ENCODE data around the gene TSHZ2.
"Not testable (repeated sequence)": the region's sequence is repeated elsewhere in the genome, so short reads cannot be mapped to it uniquely, and the experiment has no call there.

Gene TSHZ2

DNA sequence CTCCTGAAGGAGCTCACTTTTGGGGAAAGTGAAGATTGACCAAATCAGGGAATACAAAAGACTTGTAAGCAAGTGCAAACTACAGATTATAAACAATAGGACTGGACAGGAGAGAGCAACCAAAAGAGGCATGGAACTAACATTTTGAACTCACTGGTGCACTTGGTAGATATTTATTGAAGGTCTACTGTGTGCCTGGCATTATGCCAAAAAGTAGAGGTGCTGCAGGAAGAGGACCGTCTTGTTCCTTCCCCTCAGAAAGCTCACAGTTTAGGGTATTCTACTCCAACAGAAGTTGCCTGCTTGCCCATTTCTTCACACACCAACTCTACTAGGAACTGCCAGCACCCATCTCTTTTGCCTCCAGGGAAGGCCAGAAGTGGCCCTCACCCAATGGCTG, 10.0 kb upstream of the TSHZ2 start:
- no peak for DNase-seq

DNA sequence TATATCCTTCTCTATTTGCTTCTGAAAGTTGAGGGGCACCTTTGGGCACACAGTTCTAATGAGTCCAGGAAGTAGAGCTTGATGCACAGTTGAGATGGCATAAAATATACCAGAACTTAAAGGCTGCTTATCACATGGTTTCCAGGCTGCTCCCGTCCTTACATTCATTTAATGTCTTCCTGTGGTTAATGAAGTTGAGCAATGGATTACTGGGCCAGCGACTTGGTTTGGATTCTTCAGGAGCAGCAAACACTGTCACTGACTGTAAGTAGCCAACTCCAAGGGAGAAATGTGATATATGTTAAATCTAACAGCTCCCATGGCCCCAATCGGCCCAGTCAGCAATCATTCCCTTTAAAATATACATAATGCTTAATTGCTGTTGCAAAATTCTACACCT, 9.0 kb upstream of the TSHZ2 start:
- no peak for DNase-seq

DNA sequence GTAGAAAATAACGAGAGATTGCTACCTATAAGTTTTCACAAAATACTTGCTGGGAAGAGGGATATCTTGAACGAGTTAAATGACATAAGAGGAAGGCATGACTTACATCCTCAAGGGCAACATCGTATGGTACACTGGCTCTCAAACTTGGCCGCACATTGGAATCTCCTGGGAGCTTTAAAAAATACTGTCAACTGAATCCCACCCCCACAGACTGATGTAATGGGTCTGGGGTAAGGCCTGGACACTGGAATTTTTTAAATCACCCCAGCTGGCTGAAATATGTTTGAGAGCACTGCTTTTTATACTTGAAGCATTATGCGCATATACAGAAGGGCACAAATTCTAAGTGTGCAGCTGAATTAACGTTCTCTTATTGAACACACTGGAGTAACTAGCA, 8.0 kb upstream of the TSHZ2 start:
- no peak for DNase-seq

DNA sequence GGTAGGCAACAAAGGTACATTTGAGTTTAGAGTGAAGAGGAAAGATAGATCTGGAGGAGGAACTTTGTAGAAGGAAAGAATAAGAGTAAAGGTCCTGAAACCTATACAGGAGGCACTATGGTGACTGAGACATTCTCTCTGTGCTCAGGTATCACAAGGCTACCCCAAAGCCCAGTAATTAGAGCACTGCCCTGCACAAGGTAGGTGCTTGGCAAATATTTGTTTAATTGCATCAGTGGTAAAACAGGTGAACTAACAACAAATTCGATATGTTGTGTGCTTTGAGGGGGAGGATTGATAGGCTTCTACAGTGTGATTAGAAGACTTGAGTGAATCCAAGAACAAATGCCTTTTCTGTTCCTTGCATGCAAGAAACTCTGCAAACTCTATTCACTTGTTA, 6.8 kb upstream of the TSHZ2 start:
- DNase-seq = no peak

DNA sequence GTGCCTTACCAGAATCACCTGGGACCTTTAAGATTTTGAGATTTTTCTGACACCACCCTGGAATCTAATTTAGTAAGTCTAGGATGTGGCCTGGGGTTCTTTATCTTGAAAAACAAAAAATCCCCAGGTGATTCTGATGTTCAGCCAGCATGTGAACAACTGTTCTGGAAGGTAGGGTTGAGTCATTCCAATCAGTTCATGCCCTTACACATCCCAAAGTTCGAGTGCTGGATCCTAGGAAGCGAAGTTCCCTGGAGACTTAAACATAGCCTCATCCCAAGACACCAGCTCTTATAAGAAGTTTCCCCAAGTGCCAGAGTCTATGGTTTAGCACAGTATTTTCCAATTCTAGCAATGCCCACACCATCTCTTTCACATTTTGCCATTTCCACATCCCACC, 6.3 kb upstream of the TSHZ2 start:
- DNase-seq = no peak

DNA sequence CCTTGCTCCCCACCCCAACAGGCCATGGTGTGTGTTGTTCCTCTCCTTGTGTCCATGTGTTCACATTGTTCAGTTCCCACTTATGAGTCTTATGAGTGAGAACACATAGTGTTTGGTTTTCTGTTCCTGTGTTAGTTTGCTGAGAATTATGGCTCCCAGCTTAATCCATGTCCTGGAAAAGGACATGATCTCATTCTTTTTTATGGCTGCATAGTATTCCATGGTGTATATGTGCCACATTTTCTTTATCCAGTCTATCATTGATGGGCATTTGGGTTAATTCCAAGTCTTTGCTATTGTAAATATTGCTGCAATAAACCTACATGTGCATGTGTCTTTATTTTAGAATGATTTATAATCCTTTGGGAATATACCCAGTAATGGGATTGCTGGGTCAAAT, 5.6 kb upstream of the TSHZ2 start:
- not testable (repeated sequence) for DNase-seq

DNA sequence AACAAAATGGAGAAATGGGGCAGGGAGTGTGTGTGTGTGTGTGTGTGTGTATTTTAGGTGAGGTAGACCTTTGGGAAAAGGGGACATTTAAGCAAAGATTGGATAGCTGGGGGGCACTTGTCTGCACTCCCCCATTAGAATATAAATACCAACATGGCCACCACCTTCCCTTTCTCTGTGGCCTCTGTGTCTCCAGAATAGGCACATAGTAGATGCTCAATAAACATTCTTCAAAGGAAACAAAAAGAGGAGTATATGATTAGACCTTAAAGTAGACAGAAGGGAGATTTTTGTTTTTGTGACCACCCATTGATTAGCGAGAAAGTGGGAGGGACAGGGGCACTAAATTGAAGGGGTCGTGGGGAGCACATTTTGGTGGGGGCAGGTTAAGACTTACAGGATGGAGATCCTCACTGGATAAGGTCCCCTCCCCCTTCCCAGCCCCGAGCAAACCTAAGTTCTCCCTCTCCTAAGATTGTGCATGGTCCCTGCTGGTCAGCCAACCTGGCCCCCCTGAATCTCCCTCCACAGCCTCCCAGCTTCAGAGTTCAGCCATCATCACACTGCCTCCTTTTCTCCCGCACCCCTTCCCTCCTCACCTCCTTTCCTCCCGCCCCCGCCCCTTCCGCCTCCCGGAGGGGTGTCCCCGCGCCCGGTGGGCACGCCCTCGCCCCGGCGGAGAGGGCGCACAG, 514 bp upstream of the TSHZ2 start:
- no peak for DNase-seq

DNA sequence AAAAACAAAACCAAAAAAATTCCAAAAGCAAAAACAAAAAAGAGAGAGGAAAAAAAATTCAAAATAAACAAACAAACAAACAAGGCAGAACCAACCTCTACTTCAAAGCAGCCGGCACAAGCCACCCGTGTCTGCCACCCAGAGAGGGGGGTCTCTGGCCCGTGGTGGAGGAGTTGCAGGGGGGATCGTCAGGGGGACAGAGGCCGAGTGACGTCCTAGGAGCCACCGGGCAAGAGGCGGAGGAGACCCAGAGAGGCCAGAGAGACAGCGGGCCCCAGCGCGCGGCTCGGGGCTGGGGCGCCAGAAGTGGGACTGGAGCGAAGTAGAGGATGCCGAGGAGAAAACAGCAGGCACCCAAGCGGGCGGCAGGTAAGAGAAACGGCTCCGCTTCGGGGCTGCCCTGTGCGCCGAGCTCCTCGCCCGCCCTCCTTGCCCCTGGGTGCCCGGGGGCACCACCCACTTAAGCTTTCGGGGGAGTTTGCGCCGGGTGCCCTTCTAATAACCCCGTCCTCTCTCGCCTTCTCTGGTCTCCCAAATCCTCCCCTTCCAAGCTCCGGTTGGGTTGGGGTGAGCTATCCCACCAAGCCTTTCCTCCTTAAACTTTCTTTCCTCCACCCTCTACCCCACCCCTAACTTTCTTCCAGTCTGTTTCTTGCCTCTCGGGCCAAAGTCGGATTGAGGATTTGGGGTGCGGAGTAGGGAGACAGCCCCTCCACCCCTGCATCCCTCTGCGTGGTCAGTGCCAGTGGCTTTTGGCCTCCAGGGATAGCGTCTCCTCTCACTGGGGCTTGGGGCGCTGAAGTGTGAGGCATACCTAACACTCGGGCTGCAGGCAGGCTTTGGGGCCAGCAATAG, 1.0 kb downstream of the TSHZ2 start:
- DNase-seq = peak; percentile 26

DNA sequence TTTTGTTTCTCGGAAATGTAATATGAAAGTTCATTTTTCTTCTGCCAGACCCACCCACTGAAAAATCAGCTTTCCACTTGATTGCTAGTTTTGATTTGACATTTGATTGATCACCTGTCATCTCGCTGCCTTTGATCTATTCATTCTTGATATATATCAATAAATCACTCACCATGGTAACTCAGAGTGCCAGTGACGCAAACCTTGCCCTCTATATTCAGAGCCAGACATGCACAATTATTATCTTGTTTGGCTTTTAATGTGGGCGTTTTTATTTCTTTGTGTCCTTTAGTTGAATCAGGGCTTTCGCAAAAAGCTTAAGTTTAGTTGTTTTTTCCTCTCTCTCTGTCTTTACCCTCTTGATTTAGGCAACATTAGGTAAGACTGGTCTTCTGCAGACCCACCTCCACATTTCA, 2.0 kb downstream of the TSHZ2 start:
- DNase-seq = peak; percentile 67

DNA sequence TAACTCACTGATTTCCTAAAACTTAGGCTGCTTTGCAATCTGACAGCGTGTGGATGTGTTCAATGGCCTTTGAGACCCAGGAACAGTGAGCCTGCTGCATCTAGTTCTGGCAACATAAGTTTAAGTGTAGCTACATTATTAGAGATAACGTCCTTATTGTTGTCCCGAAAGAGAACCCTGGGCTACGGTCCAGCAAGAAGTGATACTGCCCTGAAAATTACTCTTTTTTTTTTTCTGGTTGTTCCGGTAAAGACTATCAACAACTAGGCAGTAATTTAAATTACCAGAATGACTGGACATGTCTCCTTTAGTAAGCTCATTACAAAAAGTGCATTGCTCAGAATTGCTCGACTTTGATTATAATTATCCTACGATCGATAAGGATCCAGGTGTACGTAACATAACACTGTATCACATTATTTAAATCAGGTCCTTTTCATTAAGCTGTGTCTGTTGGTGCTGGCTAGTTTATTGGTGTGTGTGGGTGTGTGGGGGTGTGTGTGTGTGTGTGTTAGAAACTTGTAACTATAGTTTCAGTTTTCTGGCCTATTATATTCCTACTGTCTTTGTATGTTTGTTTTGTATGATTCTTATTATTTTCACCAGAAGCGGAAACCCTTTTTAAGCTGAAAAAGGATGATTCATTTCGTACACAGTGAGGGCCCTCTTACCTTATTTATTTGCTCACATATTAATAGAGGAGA, 3.0 kb downstream of the TSHZ2 start:
- no peak for DNase-seq

DNA sequence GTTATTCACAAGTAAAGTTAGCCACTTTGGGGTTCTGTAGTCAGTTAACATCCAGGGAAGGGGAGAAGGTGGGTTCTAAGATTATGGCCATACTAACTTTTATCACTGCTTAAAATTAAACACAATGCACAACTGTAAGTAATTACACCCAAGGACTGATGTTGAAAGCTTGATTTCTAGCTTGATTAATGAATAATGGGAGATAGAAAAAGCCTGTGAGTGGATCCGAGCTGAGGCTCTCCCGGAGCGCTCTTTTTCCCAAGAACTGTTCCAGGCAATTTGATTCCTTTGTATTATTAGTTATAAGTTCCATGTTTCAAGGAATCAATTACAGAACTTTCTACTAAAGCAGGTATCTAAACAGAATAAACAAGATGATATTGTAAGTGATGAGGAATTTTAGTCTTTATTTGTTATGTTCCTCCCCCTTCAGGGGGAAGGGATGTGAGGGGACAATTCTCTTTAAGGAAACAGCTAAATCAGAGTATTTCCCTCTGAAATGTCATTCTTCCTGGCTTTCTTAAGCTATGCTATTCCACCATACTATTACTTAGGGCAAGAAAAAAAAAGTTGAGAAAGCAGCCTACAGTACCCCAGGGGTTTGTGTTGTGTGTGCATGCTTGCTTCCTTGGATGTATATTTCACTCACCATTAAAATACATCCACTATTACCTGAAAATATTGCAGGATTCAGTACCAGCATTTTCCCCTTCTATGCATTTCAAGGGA, 3.8 kb downstream of the TSHZ2 start:
- DNase-seq = no peak

DNA sequence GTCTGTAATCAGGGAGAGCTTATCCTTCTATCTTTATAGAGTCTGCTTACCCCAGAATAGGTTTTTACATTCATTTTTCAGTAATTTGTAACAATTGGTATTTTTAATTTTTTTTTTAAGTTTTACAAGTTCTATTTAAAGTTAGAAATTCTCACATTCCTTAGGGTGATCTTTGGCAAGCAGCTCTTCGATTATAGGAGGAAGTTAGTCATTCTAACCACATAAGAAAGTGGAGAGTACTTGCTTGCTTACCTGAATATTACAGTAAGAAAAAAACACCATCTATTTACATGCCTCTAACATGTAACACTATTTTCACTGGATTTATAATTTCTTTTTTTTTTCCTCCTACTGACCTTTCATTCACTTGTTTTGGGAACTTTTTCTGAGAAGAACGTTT, 6.7 kb downstream of the TSHZ2 start:
- no peak for DNase-seq

DNA sequence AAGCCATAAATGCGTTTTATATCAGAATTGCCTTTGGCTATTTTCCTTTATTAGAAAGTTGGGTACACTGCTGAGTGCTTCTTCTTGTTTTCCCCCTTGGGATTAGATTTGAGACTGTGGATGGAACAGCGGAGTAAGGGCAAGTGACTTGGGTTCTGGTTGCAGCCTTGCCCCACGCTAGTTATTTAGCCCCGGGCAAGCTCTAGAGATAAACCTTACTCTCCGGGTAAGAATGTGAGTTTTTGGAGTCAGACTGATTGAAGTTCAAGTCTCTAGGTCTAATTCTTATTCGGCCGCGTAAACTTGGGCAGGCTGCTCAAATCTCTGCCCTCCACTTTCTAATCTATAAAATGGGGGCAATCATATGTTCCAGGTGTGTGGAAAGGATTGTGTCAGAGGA, 8.9 kb downstream of the TSHZ2 start:
- DNase-seq = no peak

DNA sequence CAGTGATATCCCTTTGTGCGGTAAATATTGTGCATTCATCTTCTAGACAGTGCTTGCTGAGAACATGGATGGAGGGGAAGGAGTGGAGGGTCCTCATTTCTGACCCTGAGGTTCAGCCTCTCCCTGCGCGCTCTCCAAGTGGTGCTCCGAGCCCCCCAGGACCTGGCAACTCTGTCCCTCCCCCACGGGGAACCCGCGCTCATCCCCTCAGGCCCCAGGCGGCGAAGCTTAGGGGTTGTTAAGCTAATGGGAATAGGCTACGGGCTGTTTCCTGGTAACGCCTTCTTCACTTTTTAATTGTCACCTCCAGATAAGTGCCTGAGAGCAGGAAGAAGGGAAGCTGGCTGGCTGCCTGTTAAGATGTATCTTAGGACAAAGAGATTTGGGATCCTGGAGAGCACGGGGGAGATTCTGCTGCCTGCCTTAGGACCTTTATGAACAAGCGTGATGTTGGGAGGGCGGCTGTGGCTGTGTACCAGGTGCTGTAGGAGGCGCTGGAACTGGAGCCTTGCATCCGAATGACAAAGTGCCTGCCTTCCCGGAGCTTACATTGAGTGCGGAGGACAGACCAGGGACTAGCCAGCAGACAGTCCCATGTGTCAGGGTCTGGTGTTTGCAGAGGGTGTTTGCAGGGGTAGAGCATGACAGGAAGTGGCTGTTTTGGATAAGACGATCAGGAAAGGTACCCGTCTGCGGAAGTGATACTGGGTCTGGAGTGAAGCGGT, 11.7 kb downstream of the TSHZ2 start:
- no peak for DNase-seq

DNA sequence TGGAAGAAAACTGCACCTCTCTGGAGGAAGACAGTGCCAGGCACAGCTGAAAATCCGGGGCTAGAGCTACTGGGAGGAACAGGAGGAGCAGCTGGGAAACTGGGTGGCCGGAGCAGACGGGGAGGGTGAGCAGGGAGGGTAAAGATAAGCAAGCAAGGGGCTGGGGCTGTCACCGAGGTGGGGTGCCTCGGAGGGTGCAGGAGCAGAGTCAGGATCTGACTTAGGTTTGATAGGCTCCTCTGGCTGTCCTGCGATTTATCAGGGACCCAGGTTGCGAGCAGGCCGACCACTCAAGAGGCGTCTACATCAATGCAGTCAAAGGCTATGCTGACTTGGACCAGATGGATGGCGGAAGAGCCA, 12.3 kb downstream of the TSHZ2 start:
- DNase-seq = no peak

DNA sequence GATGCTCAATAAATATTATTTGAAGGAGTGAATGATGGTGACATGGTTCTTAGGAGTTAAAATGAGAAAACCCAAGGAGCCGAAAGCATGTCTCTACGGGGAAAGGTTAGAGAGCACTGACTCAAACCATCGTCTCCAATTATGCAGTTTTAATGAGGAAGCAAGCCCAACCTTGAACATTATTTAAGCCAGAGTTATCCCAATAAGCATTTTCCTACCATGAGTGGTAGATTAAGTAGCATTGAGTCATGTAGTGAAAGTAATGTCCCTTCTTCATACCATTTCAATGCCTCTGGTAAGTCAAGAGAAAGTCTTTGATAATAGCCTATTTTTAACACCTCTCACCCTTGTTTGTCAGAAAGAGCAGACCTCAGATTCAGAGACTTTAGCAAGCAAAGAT, 13.5 kb downstream of the TSHZ2 start:
- no peak for DNase-seq

DNA sequence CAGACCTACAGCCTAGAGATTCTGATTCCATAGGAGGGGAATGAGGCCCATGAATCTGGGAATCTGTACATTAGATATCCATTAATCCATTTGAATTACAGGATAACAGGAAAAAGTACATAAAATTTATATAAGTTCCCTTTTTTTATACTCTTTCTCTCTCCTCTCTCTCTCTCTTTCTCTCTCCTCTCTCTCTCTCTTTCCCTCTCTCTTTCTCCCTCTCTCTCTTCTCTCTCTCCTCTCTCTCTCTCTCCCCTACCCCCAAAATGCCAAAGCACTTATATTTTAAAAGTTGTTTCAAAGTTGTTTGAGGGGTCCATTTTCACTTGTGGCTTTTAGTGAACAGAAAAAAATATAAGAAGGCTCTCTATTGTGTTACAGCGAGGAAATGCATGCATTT, 15.1 kb downstream of the TSHZ2 start:
- DNase-seq = no peak

DNA sequence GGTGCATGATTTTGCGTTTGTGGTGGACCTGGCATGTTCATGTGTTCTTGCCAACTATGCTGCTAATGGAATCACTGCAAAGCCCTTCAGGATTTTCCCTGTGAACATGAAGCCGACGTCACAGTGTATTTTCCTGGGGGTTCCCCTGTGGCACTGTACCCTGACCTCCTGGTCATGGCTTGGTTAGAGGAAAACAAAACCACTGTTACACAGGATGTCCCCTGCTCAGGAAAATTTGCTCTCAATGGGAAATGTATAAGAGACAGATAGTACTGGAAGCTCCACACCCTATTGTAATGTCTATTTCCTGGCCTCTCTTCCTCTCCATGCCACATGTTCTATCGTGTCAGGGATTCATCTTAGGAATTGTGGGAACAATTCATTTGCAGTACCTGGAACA, 19.7 kb downstream of the TSHZ2 start:
- DNase-seq = no peak

DNA sequence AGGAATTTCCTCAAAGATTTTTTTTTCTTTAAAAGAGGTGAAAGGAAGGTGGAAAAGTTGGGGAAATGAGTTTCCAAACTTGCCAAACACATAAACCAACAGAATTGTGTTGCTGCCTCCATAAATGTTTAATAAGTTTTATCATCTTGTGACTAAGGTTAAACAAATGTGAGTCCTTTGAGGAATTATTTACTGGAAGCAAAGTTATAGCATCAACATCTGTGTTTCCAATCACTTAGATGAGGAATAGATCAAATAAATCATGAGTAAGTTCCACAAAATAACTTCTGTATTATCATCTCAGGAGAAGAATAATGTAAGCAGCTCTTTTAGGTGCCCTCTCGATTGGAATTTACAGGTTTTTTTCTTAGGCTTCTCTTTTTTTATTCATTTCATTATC, 20.5 kb downstream of the TSHZ2 start:
- no peak for DNase-seq

DNA sequence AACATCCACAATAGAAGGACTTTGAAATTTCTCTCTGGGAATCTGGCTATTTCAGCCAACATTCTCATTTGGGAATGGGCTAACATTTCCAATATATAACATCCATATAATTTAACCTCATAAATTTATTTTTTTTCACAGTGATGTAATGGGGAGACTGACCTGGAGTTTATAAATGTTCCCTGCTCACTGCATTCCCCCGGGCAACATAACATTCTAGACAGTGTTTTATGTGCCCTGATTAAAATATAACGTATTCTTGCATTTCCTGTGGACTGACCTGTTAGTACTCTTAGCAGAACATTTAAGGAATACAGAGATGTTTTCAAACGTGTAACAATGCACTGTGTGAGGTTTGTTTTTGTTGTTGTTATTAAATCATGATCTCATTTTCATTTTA, 20.9 kb downstream of the TSHZ2 start:
- no peak for DNase-seq

DNA sequence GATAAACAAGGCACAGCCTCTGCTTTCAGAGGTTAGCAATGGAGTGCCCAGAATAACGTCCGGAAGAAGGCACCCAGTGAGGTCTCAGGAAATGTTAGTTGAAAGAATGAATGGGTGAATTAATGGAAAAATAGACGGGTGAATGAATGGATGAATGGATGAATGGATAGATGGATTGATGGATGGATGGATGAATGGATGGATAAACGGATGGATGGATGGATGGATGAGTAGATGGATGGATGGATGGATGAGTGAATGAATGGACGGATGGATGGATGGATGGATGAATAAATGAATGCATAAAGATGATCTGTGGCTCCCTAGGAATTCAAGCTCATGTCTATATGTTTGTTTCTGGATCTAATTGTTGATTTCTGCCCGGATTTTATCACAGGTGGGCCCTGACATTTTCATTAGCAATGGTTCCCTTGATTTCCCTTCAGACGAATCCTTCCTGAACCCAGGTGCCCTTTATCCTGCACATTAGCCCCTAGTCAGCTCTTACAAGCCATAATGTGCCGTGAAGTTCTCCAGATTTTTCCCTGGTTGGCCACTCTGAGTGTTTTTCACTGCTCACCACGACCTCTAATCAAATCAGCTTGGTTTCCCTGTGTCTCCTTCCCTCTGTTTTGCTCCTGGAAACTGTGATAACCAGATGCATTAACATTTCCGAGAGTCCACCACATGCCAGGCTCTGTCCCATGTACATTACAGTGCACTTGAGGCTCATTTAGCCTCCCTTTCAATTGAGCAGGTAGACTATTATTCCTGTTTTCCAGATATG, 22.2 kb downstream of the TSHZ2 start:
- no peak for DNase-seq

DNA sequence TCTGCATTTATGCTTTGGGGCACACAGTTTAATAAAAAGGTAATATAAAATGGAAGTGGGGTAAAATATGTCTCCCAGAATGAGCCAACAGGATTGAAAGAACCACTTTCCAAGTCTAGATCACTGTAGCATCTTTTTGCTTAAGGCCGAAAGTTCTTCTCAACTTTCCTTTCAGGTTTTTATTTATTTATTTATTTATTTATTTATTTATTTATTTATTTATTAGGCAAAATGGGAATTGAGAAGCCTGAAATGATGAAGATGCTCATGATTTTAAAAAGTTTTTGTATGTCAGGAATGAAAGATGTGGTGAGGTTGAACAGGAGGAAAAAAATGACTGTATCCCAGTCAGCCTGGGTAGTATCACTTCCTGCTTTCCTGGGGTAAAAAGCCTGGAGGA, 24.0 kb downstream of the TSHZ2 start:
- DNase-seq = no peak
